Sigmoid colon (tissue), 7 donors: Measurements from ENCODE around the gene PELI1. TPM values are rescaled to one million over a fixed set of nuclear protein-coding genes. Genes with fewer than 3 reads are reported as not detected.

Source experiments
- DNase-seq: peaks from one replicate; pipeline ENCODE4 v3.0.0-alpha.2; 2019
- H3K27ac ChIP-seq, 4 donors: fragments of 200-600 bp; sonication (generic); one replicate each; pipeline ENCODE4 v1.5.1; 2016 to 2019; ENCODE audit warnings: mild to moderate bottlenecking in 1 of 4
- H3K27me3 ChIP-seq, 3 donors: fragments of 200-600 bp; sonication (generic); one replicate each; pipeline ENCODE4 v1.5.1; 2019; ENCODE audit warnings: mild to moderate bottlenecking in 1 of 3
- H3K36me3 ChIP-seq, 4 donors: fragments of 200-600 bp; sonication (generic); one replicate each; pipeline ENCODE4 v1.5.1; 2016 to 2019
- H3K4me1 ChIP-seq, 4 donors: fragments of 200-600 bp; sonication (generic); one replicate each; pipeline ENCODE4 v1.5.1; 2017 to 2019
- H3K4me3 ChIP-seq, 4 donors: fragments of 200-600 bp; sonication (generic); one replicate each; pipeline ENCODE4 v1.5.1; 2017 to 2019; ENCODE audit warnings: mild to moderate bottlenecking in 2 of 4, moderate library complexity in 1 of 4
- H3K9me3 ChIP-seq, 4 donors: fragments of 200-600 bp in 3 of 4; sonication (generic) in 3 of 4; one replicate each; pipeline versions ENCODE4 v1.5.1 to v1.6.1; 2013 to 2019
- EP300 ChIP-seq, 4 donors: sonication (generic); formaldehyde crosslinking; IDR thresholded peaks; one replicate each; pipeline ENCODE4 v1.6.1; 2017; ENCODE audit warnings: antibody characterized with exemption in 4 of 4
- POLR2A ChIP-seq, 2 donors: fragments of 450-650 bp; IDR thresholded peaks; one replicate each; pipeline ENCODE4 v1.6.1; 2016; ENCODE audit warnings: antibody characterized with exemption in 2 of 2, mild to moderate bottlenecking in 2 of 2, moderate library complexity in 2 of 2
- POLR2AphosphoS5 ChIP-seq, 4 donors: sonication (generic); formaldehyde crosslinking; IDR thresholded peaks; one replicate each; pipeline ENCODE4 v1.6.1; 2017; ENCODE audit warnings: antibody characterized with exemption in 4 of 4
- WGBS, 2 donors: extraction: QIAGEN DNeasy Blood & Tissue Kit; methylation state at CpG; one replicate each; pipeline ENCODE4 v1.1.7; 2013; 5-methylcytosine and 5-hydroxymethylcytosine counted together
- intact Hi-C: fragments of 100-400 bp; cut with DNase I; formaldehyde crosslinking; loops from one replicate; pipeline ENCODE4 v1.15.1; 2023
- polyA plus RNA-seq, 3 donors: library from polyadenylated mRNA; stranded (reverse); fragments of 200-250 nt; gene quantifications; one replicate each; pipeline ENCODE4 v1.2.3, GENCODE V29; 2013
- total RNA-seq, 4 donors: library from RNA; depleted of rRNA; stranded (reverse); fragments of >200 nt; gene quantifications; one replicate each; pipeline ENCODE4 v1.1.0, GENCODE V29; 2016
- TF ChIP-seq, protein P1 (sequence below), 4 experiments: fragments of 450-650 bp in 3 of 4; fragments of 200-600 bp in 1 of 4; IDR thresholded peaks; one replicate each; pipeline ENCODE4 v1.5.1; 2016 to 2019; ENCODE audit warnings: antibody characterized with exemption in 4 of 4, mild to moderate bottlenecking in 3 of 4, moderate library complexity in 2 of 4
- donor health status: healthy with polysubstance abuse.
- donor health status: Bipolar disorder and iron deficiency.
- donor health status: healthy.

Gene PELI1
- total and polyA plus RNA-seq, 7 donors = 18.6 to 30.8 (median 24.3) TPM

DNA sequence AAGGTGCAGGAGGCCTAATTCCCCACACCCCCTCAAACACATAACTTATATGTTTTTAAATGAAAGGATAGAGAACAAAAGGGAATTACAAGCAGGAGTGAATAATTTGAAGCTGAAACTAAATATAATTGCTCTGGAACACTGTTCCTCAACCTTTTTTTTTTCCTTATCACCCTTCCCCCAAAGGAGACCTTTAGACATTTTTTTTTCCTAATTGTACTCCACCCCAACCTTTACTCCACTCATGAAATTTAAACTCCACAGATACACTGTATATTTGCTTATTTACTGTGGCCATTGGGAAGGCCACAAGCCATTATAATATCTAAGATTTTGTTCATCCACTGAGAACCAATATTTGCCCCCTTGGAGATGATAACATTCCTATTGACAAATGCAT is 45.4 kb upstream of the PELI1 start:
- DNase-seq = no peak
- TF ChIP-seq, protein P1, sequence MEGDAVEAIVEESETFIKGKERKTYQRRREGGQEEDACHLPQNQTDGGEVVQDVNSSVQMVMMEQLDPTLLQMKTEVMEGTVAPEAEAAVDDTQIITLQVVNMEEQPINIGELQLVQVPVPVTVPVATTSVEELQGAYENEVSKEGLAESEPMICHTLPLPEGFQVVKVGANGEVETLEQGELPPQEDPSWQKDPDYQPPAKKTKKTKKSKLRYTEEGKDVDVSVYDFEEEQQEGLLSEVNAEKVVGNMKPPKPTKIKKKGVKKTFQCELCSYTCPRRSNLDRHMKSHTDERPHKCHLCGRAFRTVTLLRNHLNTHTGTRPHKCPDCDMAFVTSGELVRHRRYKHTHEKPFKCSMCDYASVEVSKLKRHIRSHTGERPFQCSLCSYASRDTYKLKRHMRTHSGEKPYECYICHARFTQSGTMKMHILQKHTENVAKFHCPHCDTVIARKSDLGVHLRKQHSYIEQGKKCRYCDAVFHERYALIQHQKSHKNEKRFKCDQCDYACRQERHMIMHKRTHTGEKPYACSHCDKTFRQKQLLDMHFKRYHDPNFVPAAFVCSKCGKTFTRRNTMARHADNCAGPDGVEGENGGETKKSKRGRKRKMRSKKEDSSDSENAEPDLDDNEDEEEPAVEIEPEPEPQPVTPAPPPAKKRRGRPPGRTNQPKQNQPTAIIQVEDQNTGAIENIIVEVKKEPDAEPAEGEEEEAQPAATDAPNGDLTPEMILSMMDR (IDR thresholded peaks at IDR 0.05) = no peak
- TF ChIP-seq POLR2A (IDR thresholded peaks at IDR 0.05) = no peak
- TF ChIP-seq POLR2AphosphoS5 (IDR thresholded peaks at IDR 0.05) = no peak
- no peak for TF ChIP-seq EP300 (IDR thresholded peaks at IDR 0.05)
- no peak overlapping the region for H3K4me3 ChIP-seq
- no peak overlapping the region for H3K27ac ChIP-seq
- no peaks in the 10 kb centered on the region for H3K4me1 ChIP-seq
- no peaks in the 10 kb centered on the region for H3K36me3 ChIP-seq
- intact Hi-C loops = no loop called here
- no peaks in the 10 kb centered on the region for H3K27me3 ChIP-seq
- no peaks in the 10 kb centered on the region for H3K9me3 ChIP-seq

DNA sequence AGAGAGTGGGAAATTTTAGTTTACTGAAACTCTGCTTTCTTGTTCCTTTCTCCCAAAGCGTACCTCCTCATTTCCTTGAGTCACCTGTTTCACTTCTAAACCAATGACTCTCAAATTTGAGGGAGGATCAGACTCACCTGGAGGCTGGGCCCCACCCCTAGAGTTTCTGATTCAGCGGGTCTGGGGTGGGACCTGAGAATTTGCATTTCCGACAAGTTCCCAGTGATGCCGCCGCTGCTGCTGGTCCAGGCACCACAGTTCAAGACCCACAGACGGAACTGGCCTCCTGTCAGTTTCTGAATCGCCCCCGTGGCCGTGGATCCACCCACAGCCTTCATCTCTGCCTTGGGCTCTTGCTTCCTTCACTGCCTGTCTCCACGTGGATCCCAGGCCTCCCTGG is 44.9 kb upstream of the PELI1 start:
- DNase-seq = no peak
- no peaks in the 10 kb centered on the region for H3K27me3 ChIP-seq
- intact Hi-C loops = no loop called here
- no peaks in the 10 kb centered on the region for H3K4me1 ChIP-seq
- 80 to 81% methylated on average over 10 of the region's 10 CpGs for WGBS, 2 donors
- no peaks in the 10 kb centered on the region for H3K36me3 ChIP-seq
- no peak overlapping the region for H3K4me3 ChIP-seq
- H3K27ac ChIP-seq = no peak overlapping the region
- TF ChIP-seq POLR2A (IDR thresholded peaks at IDR 0.05) (no peak), POLR2AphosphoS5 (IDR thresholded peaks at IDR 0.05) (no peak), EP300 (IDR thresholded peaks at IDR 0.05) (no peak)
- TF ChIP-seq, protein P1 (IDR thresholded peaks at IDR 0.05) = no peak
- H3K9me3 ChIP-seq = no peaks in the 10 kb centered on the region

DNA sequence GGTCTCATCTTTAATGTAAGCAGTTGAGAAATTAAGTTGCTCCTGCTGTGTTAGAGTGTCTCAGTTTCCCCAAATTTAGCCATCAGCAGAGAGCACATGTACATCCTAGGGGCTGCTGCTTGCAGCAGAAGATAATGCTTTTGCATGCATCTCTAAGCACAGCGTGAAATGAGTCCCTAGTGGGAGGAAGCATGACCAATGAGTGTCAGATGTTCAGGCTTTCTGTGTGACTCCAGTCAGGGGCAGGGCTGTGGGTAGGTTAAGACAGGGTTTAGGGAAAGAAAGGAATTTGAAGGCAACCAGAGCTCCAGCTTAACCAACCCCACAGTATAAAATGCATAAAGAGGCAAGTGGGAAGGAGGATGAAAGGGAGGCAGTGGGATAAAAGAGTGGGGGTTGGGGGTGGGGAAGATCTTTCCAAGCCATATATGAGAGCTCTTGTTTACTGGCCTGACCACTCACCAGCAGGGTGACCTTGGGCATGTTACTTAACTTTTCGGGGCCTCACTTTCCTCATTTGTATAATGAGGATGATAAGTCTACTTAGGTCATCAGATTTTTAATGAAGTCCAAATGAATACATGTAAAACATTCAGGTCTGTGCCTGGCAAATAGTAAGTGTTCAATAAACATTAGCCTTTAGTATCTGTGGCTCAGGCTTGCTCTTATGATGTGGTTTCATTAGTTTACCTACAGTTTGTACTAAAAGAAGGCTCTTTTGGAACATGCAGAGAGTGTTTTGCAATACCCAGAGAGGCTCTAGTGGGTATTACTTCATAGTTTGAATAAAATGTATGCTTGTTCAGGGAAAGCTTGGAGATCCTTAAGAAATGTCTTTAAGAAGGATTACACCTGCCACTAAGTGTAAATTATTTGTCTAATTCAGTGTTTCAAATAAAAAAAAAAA is 42.7 kb upstream of the PELI1 start:
- intact Hi-C loops = no loop called here
- Histone ChIP-seq H3K4me1 (no peaks in the 10 kb centered on the region), H3K9me3 (no peaks in the 10 kb centered on the region), H3K27ac (no peak overlapping the region), H3K4me3 (no peak overlapping the region), H3K27me3 (no peaks in the 10 kb centered on the region), H3K36me3 (no peaks in the 10 kb centered on the region)
- no peak for DNase-seq
- 69 to 85% methylated on average over 2 of the region's 2 CpGs for WGBS, 2 donors
- TF ChIP-seq, protein P1 (IDR thresholded peaks at IDR 0.05) = no peak
- no peak for TF ChIP-seq EP300 (IDR thresholded peaks at IDR 0.05)
- no peak for TF ChIP-seq POLR2A (IDR thresholded peaks at IDR 0.05)
- no peak for TF ChIP-seq POLR2AphosphoS5 (IDR thresholded peaks at IDR 0.05)

DNA sequence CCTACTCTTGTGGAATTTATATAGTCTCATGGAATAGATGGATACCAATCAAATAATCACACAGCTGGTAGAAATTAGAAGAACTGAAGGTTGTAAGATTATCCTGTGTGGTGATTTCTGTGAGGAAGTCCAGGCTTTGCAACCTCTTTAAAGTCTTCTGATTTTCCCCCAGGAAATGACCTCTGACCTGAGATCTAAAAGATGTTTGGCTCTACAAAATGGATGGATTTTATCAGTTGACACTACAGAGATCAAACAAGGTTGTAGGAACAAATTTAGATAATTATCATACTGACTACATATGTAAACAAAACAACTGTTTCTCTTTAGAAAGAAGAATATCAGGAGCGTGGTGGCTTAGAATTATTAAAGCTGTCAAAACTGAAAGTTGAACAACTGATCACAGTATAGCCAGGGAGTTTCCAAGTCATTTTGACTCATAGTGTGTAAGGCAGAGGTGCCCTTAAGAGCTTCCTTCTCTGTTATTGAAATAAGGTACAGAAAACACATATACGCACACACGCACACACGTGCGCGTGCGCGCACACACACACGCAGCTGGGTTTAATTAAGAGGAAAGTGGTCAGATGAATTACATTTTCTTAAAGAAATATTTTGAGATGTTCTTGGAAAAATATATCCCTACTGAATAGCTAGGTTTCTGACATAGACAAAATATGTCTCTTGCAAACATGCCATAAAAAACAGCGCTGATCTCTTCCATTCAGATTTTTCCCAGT is 35.5 kb upstream of the PELI1 start:
- 87 to 91% methylated on average over 10 of the region's 10 CpGs for WGBS, 2 donors
- no peak for TF ChIP-seq POLR2A (IDR thresholded peaks at IDR 0.05)
- TF ChIP-seq POLR2AphosphoS5 (IDR thresholded peaks at IDR 0.05) = no peak
- TF ChIP-seq, protein P1 (IDR thresholded peaks at IDR 0.05) = no peak
- TF ChIP-seq EP300 (IDR thresholded peaks at IDR 0.05) = no peak
- H3K4me3 ChIP-seq = no peak overlapping the region
- no peak for DNase-seq
- intact Hi-C loops = no loop called here
- no peaks in the 10 kb centered on the region for H3K4me1 ChIP-seq
- H3K27me3 ChIP-seq = no peaks in the 10 kb centered on the region
- no peaks in the 10 kb centered on the region for H3K36me3 ChIP-seq
- no peaks in the 10 kb centered on the region for H3K9me3 ChIP-seq
- no peak overlapping the region for H3K27ac ChIP-seq
